ENCODE measurements around the gene GARIN5B. TPM values are rescaled to one million over a fixed set of nuclear protein-coding genes. Genes with fewer than 3 reads are reported as not detected.

Gene GARIN5B
- total RNA-seq, 1 experiment from 2014 or later = not detected

DNA sequence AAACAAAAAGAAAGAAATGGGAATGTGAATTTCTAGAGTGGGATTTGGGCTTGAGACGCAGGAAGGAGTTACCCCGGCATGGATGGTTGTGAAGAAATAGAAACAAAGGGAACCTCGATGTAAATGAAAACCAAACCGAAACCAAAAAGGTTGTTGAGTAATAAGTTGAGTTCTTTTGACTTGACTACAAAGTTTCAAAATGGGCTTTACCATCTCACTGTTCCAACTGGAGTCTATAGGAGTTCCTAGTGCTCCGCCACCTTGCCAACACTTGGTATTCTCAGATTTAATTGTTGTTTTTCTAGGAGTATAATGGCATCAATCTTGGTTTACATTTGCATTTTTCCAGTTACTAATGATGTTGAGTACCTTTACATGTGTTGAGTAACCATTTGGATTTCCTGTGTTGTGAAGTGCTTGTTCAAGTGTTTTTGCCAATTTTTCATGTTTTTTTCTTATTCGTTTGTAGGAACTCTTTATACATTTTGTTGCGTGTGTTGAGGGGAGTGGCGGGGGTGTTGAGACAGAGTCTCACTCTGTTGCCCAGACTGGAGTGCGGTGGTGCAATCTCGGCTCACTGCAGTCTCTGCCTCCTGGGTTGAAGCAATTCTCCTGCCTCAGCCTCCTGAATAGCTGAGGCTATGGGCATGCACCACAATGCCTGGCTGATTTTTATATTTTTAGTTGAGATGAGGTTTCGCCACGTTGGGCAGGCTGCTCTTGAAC is 35.3 kb upstream of the GARIN5B start:
- no peak for TF ChIP-seq CTCF (conservative IDR thresholded peaks at IDR 0.05; ENCODE audit: low read depth, low read length)
- TF ChIP-seq EZH2 (IDR thresholded peaks at IDR 0.05; ENCODE audit: borderline replicate concordance, low read depth, low read length, poor library complexity, severe bottlenecking) = no peak

DNA sequence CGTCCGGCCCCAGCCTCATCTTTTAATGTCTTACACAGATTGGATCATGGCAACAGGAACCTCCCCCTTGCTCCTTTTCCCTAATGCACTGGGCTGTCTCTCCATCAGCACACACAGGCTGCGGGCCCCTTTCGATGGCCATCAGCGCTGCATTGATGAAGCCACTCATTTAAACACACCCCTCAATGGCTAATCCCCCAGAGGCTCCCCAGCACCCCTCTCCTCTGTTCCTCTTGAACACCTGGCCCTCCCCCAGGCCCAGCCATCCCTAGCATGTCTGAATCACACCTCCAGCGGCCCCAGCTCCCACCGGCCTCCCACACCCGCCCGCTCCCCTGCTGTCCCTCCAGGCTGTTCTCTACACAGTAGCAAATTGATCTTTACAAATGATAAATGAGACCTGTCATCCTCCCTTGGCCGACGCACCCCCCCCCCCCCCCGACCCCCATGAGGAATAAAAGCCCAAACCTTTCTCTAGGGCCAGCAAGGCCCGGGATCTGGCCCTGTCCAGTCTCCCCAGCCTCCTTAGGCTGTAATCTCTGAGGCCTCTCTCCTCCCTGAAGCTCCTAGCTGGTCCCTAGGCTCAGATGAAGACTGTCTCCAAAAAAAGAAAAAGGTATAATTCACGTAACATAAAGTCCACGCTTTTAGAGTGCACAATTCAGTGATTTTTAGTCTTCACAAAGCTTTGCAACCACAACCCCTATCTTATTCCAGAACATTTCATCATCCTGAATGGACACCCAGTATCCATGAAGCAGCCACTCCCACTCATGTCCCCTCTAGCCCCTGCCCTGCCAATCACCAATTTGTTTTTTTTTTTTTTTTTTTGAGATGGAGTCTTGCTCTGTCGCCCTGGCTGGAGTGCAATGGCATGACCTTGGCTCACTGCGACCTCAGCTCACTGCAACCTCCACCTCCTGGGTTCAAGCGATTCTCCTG is 30.0 kb upstream of the GARIN5B start:
- Histone ChIP-seq H3K27ac (ENCODE audit: low read depth, low read length, poor library complexity, severe bottlenecking) (no peak overlapping the region), H3K27me3 (replicated peaks; ENCODE audit: insufficient read depth, low read depth, low read length, poor library complexity) (no peaks in the 10 kb centered on the region), H3K4me3 (ENCODE audit: low read depth, low read length, poor library complexity, severe bottlenecking) (no peak overlapping the region), H3K9me3 (ENCODE audit: low read depth, low read length, poor library complexity, severe bottlenecking) (no peaks in the 10 kb centered on the region), H3K4me1 (ENCODE audit: insufficient read depth, low read length, poor library complexity, severe bottlenecking) (peaks cover 13% of the 10 kb centered on the region), H3K36me3 (ENCODE audit: insufficient read depth, low read length, poor library complexity, severe bottlenecking) (peaks cover 20% of the 10 kb centered on the region)
- TF ChIP-seq CTCF (conservative IDR thresholded peaks at IDR 0.05; ENCODE audit: low read depth, low read length) (no peak), EZH2 (IDR thresholded peaks at IDR 0.05; ENCODE audit: borderline replicate concordance, low read depth, low read length, poor library complexity, severe bottlenecking) (no peak)
- ChIA-PET POLR2A (ENCODE audit: low non-redundant PET) (interaction anchor here (0.7 kb wide), 1 partner anchor 326 kb away, joined by 8 read pairs; no protein-coding TSS in a partner anchor), CTCF (no interaction called here)
- intact Hi-C loops (cut with micrococcal nuclease; ENCODE audit: unreplicated experiment) = no loop called here
- no peak for DNase-seq (ENCODE audit: low spot score)
- no TSS peak for BruUV-seq (replicated peaks)

More for the DNA sequence above, 35.3 kb upstream of the GARIN5B start:
- intact Hi-C loops (cut with micrococcal nuclease; ENCODE audit: unreplicated experiment) = no loop called here
- Histone ChIP-seq H3K27ac (ENCODE audit: low read depth, low read length, poor library complexity, severe bottlenecking) (no peak overlapping the region), H3K9me3 (ENCODE audit: low read depth, low read length, poor library complexity, severe bottlenecking) (no peaks in the 10 kb centered on the region), H3K27me3 (replicated peaks; ENCODE audit: insufficient read depth, low read depth, low read length, poor library complexity) (no peaks in the 10 kb centered on the region), H3K4me3 (ENCODE audit: low read depth, low read length, poor library complexity, severe bottlenecking) (no peak overlapping the region), H3K36me3 (ENCODE audit: insufficient read depth, low read length, poor library complexity, severe bottlenecking) (peaks cover 31% of the 10 kb centered on the region), H3K4me1 (ENCODE audit: insufficient read depth, low read length, poor library complexity, severe bottlenecking) (peaks cover 5% of the 10 kb centered on the region)
- no TSS peak for BruUV-seq (replicated peaks)
- ChIA-PET POLR2A (ENCODE audit: low non-redundant PET) (interaction anchor here (1.2 kb wide), 1 partner anchor 59 kb away, joined by 4 read pairs; the partner anchor contains the start of gene KMT5C), CTCF (no interaction called here)
- DNase-seq (ENCODE audit: low spot score) = no peak

- no TSS peak for BruUV-seq (replicated peaks)
- CTCF ChIA-PET = no interaction called here
- Histone ChIP-seq H3K27ac (ENCODE audit: low read depth, low read length, poor library complexity, severe bottlenecking) (no peak overlapping the region), H3K9me3 (ENCODE audit: low read depth, low read length, poor library complexity, severe bottlenecking) (no peaks in the 10 kb centered on the region), H3K4me3 (ENCODE audit: low read depth, low read length, poor library complexity, severe bottlenecking) (no peak overlapping the region), H3K27me3 (replicated peaks; ENCODE audit: insufficient read depth, low read depth, low read length, poor library complexity) (no peaks in the 10 kb centered on the region), H3K36me3 (ENCODE audit: insufficient read depth, low read length, poor library complexity, severe bottlenecking) (peaks cover 31% of the 10 kb centered on the region), H3K4me1 (ENCODE audit: insufficient read depth, low read length, poor library complexity, severe bottlenecking) (peaks cover 22% of the 10 kb centered on the region)
- DNase-seq (ENCODE audit: low spot score) = no peak
- intact Hi-C loops (cut with micrococcal nuclease; ENCODE audit: unreplicated experiment) = no loop called here
- TF ChIP-seq CTCF (conservative IDR thresholded peaks at IDR 0.05; ENCODE audit: low read depth, low read length) (no peak), EZH2 (IDR thresholded peaks at IDR 0.05; ENCODE audit: borderline replicate concordance, low read depth, low read length, poor library complexity, severe bottlenecking) (no peak)
- POLR2A ChIA-PET (ENCODE audit: low non-redundant PET) = no interaction called here
Measured at GRCh38 chr19:55391702-55392615, 28.9 kb upstream of the GARIN5B start.
